Posterior vena cava (tissue), 2 donors: ENCODE results near the gene SFMBT2. TPM values are rescaled to one million over a fixed set of nuclear protein-coding genes. Genes with fewer than 3 reads are reported as not detected.

Experiments
- DNase-seq: peaks from one replicate; pipeline ENCODE4 v3.0.0-alpha.2; 2020; ENCODE audit warnings: low spot score
- intact Hi-C, 2 donors: fragments of 100-400 bp; cut with DNase I; formaldehyde crosslinking; loops; one replicate each; pipeline versions ENCODE4 v1.14.1 to v1.14.2; 2022 to 2023
- total RNA-seq, 2 donors: library from RNA; stranded (reverse); fragmentation: NEBNext Ultra II Directional; extraction: Animal tissue kit (Norgen Biotek cat#: 25700); gene quantifications; one replicate each; pipeline ENCODE4 v1.2.1, GENCODE V29; 2021
- donor health status: DM: yes; HTN: yes; CAD: no.
- donor health status: DM: yes; HTN: yes; CAD: no.

SFMBT2 gene
- total RNA-seq, 2 donors from 2014 or later, result 8.9 to 12.4 TPM

- intact Hi-C loops, result no loop called here
Observed at GRCh38 chr10:7288060-7288690, 122.7 kb downstream of the SFMBT2 start.

DNA sequence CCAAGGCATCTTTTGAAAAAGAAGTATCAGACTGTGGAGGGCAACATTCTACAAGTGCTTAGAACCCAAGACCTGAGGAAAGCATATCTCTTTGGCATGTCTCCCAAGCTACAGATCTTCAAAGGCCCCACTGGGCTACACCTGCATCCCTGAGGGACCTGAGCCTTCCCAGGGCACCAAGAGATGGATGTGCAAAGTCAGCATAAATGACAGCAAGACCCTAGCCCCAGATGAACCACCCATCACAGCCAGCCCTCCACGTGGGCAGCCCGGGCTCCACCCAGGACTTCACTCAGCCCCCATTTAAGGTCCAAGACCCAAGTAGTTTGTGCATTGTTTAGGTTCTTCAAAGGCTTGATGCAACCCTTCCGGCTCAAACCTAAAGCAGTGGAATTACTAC is 123.5 kb downstream of the SFMBT2 start:
- intact Hi-C loops, result no loop called here
- DNase-seq, result no peak

More at GRCh38 chr10:7288060-7288690, 122.7 kb downstream of the SFMBT2 start:
- no peak for DNase-seq

GRCh38 chr10:7285522-7286322 is 125.1 kb downstream of the SFMBT2 start:
- intact Hi-C loops, result no loop called here
- no peak for DNase-seq

DNA sequence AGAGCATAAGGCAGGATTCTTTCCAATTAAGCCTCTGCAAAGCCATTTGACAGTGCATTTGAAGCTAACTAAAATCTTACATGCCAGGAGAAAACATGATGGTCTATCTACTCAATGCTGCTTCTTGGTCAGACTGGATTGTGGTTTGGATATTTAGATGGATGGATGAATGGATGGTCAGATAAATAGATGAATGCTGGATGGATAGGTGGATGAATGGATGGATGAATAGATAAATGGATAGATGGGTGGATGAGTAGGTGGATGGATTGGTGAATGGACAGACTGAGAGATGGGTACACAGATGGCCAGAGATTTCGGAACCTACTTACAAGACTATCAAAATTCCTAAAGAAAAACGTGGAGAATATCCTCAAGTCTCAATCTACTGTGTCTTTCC is 127.6 kb downstream of the SFMBT2 start:
- DNase-seq, result no peak
- intact Hi-C loops, result no loop called here

DNA sequence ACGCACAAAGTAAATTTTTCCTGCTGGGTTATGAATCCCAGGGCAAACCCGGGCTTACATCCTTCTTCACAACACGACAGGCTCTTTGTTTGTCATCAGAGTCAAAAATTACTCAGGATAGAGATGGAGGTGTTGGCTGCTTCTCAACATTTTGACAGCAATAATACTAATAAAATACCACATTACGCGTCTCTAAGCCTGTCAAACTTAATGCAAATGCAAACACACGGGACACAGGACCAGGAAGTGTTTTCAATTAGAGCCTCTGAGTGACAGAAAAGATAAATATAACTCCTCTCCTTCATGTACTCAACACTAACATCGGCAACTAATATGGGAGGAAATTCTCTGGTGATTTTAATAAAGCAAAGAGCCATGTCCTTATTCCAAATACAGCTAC is 128.4 kb downstream of the SFMBT2 start:
- intact Hi-C loops, result no loop called here
- DNase-seq, result no peak

DNA sequence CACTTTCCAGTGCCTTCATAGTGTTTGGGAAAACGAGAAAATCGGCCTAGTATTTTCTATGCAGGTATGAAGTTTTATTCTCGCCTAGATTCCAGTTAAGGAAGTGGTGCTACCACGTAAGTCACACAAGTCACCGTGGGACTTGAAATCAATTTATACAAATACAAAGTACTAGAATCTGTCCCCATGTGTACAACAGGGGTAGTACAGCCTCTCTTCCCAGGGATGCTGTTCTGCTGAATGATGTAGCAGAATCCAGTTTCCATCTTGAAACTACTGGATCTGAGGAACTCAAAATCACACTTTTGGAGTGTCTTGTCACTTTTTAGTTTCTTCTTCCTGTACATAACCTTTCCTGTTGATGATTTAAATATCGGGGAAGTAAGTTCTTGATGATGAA is 129.4 kb downstream of the SFMBT2 start:
- DNase-seq, result no peak
- intact Hi-C loops, result no loop called here

- intact Hi-C loops, result no loop called here
- no peak for DNase-seq
Observed at GRCh38 chr10:7279303-7279702, 131.5 kb downstream of the SFMBT2 start.

DNA sequence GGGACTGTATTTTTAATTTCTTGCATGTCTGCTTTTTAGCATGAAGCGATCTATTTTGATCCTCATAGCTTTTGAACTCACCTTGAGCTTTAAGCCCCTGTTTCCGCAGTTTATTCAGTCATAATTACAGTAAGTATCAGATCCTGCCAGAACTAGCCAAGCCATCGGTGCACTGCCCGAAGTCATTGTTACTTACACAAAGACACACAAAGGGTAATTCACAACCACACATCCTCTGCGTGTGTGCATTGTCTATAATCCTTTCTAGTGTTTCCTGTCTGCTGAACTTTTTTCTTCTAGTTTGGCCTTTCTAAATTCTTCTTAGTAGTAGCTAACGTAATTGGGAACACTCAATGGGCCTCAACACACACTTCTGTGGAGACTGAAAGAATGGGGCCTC is 133.0 kb downstream of the SFMBT2 start:
- intact Hi-C loops, result no loop called here
- no peak for DNase-seq

DNA sequence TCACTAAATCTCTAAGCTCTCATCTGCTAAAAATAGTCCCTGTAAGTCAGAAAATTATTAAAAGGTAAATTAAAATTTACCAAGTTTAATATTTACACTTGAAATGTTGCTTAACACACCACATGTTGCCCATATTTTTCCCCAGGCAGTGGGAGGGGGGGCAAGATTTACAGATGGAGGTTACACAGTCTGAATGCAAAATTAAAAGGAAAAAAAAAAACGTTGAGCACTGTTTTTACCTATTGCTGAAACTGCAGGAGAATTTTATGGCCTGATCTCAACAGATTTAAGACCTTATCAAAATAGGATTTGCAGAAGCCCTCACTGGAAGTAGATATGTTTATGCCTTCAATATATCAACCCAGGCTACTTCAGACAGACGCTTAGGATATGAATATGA is 133.4 kb downstream of the SFMBT2 start:
- no peak for DNase-seq
- intact Hi-C loops, result no loop called here

- DNase-seq, result no peak
- intact Hi-C loops, result no loop called here
Observed at GRCh38 chr10:7275761-7276440, 134.9 kb downstream of the SFMBT2 start.

GRCh38 chr10:7274293-7274692 is 136.5 kb downstream of the SFMBT2 start:
- intact Hi-C loops, result no loop called here
- no peak for DNase-seq

DNA sequence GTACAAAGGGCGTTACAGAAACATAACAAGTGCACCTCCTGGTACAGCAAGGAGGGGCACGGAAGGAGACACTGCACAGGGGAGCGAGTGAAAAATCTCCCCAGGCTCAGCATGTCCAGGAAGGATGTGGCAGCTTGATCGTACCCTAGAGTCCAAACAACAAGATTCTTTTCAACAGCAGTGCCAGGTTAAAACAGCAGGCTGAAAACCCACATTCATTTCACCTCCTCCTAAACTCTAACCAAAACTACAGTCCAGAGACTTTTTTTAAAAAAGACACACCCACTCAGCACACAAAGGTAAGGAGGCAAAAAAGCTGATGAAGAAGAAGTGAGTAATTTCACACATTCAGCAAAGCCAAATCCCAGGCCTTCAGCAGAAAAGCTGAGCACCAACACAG is 138.8 kb downstream of the SFMBT2 start:
- DNase-seq, result no peak
- intact Hi-C loops, result no loop called here

GRCh38 chr10:7269988-7270387 is 140.8 kb downstream of the SFMBT2 start:
- intact Hi-C loops, result loop anchor here in 1 of 2 donors (10.0 kb wide), 1 partner anchor 135 kb away; no protein-coding TSS in a partner anchor
- DNase-seq, result no peak

DNA sequence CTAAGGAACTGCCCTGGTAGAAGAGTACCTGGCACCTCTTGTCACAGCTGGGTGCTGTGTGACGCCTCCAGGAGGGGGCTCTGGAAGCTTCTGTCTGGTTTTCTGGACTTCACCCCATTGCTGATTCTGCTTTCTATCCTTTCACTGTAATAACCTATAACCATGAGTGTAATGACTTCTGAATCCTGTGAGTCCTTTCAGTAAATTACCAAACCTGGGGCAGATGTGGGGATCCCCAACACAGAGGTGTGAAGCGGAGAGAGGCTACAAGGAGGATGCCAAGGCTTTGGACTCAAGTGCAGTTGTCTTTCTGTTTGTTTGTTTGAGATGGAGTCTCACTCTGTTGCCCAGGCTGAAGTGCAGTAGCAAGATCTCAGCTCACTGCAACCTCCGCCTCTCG is 143.7 kb downstream of the SFMBT2 start:
- DNase-seq, result no peak
- intact Hi-C loops, result loop anchor here in 1 of 2 donors (10.0 kb wide), 1 partner anchor 138 kb away; no protein-coding TSS in a partner anchor

DNA sequence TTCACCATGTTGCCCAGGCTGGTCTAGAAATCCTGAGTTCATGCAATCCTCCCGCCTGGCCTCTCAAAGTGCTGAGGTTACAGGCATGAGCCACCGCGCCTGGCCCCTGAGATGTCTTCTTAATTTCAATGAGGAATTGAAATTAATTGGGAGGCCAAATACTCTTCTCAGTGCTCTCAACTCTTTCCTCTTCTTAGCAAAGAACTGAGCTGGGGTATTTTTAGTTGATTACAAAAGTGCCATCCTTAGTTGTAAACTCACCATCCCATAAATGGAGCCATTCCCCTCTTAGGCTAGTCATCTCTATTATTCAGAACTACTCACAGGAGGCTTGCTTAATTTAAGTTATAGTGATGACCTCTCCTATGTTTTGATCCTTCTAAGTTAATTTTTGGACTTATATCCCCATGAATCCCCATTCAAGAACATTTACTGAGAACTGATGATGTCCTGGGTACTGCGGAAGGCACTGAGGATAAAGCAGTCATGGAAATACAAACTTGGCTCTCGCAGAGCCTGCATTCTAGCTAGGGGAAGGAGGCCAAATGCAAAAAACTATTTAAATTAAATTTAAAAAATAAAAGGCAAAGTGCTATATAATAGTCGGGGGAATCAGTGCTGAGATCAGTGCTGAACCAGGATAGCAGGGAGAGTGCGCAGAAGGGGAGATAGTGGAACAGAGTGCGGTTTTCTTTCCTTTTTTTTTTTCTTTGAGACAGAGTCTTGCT is 145.3 kb downstream of the SFMBT2 start:
- intact Hi-C loops, result loop anchor here in 1 of 2 donors (10.0 kb wide), 1 partner anchor 139 kb away; no protein-coding TSS in a partner anchor

GRCh38 chr10:7264313-7264756 is 146.5 kb downstream of the SFMBT2 start:
- DNase-seq, result no peak
- intact Hi-C loops, result loop anchor here in 1 of 2 donors (10.0 kb wide), 1 partner anchor 140 kb away; no protein-coding TSS in a partner anchor

More for the DNA sequence above, 145.3 kb downstream of the SFMBT2 start:
- no peak for DNase-seq

DNA sequence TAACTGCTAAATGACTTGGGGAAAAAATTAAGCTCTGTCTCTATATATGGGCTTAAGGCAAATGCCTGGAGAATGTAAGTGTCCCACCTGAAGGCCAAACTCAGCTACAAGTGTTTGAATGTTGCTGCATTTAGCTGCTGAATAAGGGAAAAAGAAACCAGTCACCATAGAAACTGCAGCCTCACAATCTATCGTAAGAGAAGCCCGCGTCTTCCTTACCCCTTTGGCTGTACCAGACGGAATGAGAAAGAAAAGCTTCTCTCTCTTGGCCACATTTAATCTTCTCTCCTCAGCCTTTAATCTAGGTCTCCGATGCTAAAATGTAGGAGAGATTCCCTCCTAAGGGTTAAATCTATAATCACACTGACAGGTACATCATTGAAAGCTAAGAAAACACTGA is 147.2 kb downstream of the SFMBT2 start:
- DNase-seq, result no peak
- intact Hi-C loops, result loop anchor here in 1 of 2 donors (10.0 kb wide), 1 partner anchor 141 kb away; no protein-coding TSS in a partner anchor

DNA sequence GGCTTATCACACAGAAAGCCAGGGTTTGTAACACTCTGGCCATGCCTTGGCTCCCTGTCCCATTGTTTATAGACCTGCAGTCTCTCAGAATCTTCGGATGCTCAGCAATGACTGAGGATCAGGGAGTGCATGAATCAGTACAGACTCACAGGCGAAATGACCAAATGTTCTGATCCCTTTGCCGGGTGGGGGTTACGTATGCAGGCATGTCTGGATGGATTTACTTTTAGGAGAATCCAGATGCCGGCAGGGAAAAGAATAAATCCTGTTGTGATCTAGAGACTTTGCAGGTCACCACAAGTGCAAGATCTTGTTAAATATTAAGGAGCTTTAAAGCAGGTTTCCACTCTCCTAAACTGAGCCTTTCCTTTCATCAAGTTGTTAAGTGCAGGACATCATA is 149.5 kb downstream of the SFMBT2 start:
- intact Hi-C loops, result loop anchor here in 1 of 2 donors (10.0 kb wide), 1 partner anchor 143 kb away; no protein-coding TSS in a partner anchor

DNA sequence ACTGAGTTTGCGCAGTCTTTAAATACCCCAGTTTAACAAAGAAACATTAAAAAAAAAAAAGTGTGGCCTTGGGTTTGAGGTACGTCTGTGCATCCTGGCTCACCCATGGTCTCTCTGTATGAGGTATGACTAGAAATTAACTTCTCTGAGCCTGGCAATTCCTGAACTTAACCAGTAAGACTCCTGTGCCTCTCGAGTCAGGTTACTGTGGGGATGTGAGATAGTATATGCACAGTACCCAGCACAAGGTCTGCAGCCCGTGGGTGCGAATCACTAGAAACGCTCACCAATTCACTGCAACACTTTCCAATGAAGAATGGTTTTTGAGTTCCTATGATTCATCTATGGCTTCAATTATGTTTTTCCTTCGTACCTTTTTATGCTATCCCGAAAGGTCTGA is 149.9 kb downstream of the SFMBT2 start:
- intact Hi-C loops, result loop anchor here in 1 of 2 donors (10.0 kb wide), 1 partner anchor 144 kb away; no protein-coding TSS in a partner anchor
- DNase-seq, result no peak

More for the DNA sequence above, 149.5 kb downstream of the SFMBT2 start:
- DNase-seq, result no peak
